Measurements from ENCODE around the gene LRRC4C.

GRCh38 chr11:41446107-41446506 lies 13.3 kb downstream of the LRRC4C start:
- TF ChIP-seq POLR2A (IDR thresholded peaks at IDR 0.05; ENCODE audit: low read length) (no peak), GATA1 (IDR thresholded peaks at IDR 0.05; ENCODE audit: low read depth, low read length) (no peak)
